ENCODE measurements around the gene ADO.
"Not testable (repeated sequence)": the region's sequence is repeated elsewhere in the genome, so short reads cannot be mapped to it uniquely, and the experiment has no call there.

Gene ADO

DNA sequence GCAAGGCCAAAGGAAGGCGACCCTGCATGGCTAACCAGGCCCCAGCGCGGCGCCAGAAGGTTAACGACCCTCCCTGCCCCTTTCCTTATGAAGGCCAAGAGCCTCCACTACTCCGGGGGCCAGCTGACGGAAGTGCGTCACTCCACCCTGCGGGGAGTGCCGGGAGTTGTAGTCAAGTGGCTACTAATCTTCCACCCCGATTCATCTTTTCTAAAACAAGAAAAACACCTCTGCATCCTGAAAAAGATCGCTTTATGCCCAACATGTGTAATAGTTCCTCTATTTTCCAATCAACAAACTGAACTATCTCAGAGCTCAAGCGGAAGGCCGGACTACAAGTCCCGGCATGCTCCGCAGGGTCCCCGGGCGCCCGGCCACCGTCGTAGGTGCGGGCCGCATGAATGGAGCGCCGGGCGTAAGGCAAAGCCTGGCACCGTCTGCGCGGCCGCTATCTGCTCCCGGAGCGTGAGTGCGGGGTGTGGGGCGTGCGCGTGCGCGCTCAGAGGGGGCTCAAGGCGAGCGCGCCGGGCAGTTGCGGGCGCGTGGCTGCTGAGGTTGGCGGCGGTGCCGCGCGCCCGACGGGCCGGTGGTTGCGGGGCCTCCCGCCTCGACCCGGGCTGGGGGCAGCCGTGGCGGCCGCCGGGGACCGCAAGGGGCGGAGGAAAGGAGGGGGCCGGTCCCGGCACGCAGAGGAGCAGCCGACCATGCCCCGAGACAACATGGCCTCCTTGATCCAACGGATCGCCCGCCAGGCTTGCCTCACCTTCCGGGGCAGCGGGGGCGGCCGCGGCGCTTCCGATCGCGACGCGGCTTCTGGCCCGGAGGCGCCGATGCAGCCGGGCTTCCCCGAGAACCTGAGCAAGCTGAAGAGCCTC lies at the start of gene ADO:
Gene ADO, plus strand, starts transcription at position 365 of the 875 bp plus-strand sequence. Its CDS starts 340 bp downstream, at position 705.
- DNase-seq (ENCODE audit: low spot score): peak; percentile 85

DNA sequence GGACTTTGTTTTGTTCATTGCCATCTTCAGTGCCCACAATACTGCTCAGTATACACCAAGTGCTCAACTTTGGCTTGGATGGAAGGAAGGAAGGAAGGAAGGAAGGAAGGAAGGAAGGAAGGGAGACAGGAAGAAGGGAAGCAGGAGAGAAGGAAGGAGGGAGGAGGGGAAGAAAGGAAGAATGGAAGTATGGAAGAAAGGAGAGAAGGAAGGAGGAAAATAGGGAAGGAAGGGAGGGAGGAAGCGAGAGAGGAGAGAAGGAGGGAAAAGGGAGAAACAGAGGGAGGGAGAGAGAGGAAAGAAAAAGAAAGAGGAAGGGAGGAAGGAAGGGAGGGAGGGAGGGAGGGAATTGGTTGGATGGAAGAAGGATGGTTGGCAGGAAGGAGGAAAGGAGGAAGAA lies 49.6 kb upstream of the ADO start:
- no peak for DNase-seq (ENCODE audit: low spot score)

DNA sequence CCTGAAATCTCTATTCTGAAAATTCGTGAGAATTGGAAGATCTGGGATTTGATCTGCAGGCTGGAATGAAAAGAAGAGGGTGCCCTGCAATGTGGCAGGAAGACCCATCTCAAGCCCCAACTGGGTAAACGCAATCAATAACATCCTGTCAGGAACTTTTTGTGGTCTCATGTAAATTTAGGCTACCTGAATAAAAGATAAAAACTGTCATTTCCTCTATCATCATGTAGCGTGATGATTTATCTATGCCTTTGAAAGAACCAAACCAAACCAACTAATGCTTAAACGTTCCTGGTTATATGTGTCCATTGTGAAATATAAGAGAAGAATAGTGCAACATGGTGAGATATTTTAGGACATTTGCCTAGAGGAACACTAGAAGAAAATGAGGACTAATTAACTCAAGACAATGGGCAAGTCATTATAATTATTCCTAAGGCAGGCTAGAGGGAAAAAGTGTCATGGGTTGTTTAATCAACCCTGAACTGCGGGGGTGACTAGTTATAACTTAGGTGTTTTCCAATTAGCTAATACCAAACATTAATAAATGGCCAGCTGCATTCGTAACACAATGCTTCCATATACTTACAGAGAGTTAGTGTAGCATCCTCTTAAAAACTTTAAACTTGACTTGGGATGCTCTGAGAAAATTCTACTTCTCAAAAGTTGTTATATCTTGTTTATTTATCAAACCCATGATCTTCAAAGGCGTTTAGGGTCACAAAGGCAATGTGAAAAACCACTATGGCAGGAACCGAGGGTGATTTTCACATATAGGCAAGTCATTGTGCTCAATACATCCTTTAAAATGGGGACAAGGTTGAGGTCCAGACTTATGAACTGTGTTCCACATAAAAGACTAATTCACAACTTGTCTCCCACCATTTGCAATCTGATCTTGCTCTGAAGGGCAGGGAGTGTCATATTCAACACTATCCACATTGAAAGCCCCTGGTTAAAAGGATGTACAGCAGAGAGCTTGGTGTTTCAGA lies 48.6 kb upstream of the ADO start:
- DNase-seq (ENCODE audit: low spot score): no peak

DNA sequence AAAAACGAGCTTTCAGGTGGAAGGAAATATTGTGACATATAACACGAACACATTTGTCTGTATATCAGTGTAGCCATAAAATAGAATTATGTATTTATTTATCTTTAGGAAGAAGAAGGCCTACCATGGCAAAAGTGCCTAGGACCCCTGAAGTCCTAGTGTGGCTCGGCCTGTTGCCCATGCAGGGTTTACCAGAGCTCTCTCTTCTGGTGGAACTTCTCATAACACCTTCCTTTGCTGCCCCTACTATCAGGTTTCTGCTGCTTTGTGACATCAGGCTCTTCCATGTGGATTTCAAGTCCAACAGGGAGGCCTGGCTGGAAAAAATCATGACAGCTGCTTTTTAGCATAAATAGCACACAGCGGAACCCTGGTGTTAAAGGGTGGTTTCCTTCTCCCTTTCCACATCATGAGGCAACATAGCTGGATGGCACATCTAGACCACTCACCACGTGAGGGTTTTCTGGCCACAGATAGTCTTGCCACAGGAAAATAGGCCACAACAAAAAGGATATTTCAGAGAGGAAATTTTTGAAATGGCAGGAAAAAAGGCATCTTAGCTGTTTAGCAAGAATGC lies 44.8 kb upstream of the ADO start:
- DNase-seq (ENCODE audit: low spot score): no peak

DNA sequence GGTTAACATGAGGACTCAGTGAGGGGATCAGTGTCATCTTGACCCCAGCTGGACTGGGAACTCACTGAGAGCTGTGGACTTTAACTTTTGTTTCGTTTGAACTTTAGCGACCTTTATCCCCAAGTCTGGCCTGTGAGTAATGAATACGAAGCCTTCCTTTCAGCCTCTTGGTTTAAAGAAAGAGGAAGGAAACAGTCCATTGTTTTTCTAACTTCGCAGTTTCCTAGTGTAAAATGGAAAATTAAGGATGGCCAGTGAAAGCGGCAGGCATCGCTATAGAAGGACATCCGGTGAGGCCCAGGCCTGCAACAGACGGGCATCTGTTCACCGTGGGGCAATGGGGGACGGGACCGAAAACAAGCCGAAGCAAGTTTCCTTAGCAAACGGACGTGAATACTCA lies 44.1 kb upstream of the ADO start:
- DNase-seq (ENCODE audit: low spot score): no peak

DNA sequence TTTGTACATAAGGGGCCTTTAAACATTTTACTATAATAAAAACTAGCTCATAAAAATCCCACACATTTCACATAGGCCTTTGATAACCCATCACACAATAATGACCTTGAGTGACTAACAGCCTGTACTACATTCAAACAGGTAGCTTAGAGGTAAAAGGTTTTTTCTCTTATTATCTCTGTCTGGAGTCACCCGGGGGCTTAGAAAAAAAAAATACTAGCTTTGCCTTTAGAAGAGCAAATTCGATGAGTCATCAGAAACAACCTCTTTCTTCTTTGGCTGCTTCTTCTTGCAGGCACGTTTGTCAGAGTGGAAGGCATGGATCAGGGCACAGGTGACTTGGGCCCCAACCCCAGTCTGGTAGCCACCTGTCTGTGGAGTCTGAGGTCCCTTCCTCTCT lies 43.4 kb upstream of the ADO start:
- no peak for DNase-seq (ENCODE audit: low spot score)

DNA sequence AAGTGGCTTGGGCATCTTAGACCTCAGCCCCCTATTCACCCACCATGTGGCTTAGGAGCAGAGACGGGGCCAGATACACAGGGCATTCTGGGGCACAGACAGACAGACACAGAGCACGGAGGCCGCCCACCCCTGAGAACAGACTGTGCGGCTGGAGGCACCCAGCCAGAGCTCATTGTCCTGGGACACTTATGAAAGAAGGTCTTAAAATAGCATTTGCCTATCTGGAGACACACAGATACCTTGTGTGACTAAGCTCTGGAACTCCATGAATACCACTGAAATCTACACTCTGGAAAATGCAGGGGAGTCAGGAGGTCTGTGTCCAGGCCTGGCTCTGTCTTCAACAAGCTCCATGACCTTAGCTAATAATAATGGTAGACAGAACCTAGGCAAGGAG lies 41.4 kb upstream of the ADO start:
- DNase-seq (ENCODE audit: low spot score): no peak

DNA sequence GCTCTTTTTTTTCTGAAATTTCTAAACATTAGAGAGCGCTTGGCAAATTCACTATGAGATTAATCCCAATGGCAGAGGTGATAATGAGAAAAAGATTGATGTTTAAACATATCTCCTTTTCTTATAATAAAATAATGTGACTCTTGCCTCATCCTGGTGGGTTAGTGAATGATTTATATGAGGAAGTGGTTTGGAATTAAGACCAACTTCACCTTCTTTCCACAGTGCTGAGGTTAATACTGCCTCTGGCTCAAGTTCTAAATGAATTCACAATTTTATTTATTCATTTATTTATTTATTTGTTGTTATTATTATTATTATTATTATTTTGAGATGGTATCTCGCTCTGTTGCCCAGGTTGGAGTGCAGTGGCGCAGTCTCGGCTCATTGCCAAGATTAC lies 40.5 kb upstream of the ADO start:
- DNase-seq (ENCODE audit: low spot score): no peak

DNA sequence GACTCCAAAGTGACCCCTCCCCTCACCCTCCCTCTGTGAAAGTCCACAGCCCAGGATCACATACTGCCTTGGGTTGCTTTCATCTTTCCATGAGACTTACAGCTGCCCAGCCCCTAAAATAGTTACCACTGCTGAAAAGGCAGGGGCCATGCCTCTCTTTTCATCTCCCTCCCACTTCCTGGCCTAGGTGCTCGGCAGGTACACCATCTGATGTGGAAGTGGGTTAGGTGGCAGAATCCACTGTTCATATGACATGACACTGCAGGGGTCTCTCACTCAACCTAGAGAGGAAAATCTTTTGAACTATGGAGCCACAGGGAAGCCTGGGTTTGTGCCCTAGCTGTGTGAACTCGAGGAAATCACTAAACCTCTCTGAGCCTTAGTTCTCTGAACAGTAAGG lies 38.8 kb upstream of the ADO start:
- no peak for DNase-seq (ENCODE audit: low spot score)

DNA sequence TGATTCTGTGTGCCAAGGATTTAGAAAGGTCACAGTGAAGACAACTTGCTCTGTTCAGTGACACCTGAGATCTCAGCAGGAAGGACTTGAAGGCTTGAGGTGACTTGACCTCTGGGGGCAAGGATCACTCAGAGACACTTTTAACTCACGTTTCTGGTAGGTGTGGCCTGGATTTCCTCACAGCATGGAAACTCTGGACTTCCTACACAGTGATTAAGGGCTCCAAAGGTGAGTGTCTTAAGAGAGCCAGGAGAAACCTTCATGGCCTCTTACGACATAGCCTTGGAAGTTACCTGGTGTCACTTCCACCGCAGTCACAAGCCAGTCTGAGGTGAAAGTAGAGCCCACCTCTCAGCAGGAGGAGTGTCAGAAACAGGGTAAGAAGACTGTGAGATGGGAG lies 38.1 kb upstream of the ADO start:
- no peak for DNase-seq (ENCODE audit: low spot score)

DNA sequence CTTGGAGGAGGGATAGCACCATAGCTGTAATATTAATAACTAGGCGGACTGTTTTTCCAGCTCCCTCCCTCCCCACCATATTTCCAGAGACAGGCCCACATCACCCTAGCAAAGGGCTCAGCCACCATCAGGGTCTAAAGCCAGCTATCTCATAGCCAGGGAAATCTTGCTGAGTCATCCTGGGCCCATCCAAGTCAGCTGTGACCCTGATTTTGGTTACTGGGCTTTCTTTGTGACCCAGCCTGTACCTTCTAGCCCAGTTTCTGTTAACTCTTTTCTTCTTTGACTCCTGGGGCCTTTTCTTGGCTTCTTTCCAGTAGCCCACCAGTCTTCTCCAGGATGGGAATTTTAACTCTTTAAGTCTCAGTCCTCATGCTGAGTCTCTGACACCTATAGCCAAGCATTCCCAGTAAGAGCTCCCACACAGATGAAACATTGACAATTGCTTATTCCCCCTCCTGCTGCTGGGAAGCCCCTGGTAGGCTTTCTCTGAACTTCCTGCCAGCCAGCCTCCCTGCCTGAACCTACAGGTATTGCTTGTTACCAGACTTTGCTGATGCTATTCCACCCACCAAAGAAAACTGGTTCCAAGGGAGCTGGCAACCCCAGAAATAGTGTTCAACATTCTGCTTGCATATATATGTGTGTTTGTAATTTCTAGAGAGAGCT lies 34.8 kb upstream of the ADO start:
- no peak for DNase-seq (ENCODE audit: low spot score)

DNA sequence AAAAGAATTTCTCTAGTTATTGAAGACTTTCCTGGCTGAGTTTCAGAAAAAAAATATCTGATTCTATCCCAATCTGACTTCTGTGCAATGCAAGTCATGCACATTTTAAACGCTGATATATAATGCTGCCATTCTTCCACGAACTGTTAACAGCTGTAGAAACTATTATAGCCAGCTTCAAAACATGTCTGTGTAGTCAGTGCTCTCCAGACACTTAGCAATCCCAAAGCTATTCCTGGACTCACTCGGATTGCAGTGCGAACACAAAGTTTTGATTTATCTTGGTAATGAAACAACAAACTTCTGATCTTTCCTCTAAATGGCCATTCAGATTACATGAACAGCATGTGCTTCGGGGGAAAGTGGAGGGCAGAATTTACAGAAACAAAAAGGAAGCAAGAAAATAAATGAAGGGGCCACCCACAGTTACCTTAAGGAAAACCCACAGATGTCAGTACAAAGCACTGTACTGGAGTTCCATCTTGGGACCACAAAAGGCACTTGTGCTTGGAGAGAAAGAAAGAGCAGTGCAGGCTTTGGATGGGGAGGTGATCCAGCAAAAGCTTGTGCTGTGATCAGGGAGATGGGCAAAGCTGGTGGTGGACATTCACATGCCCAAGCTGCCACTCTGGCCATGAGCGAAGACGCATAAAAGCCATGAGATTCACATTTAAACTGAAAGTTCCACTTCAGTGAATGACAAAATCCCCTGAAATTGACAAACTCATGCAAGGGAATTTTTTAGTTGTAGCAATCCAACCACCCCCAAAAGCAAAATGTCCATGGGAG lies 32.1 kb upstream of the ADO start:
- no peak for DNase-seq (ENCODE audit: low spot score)

DNA sequence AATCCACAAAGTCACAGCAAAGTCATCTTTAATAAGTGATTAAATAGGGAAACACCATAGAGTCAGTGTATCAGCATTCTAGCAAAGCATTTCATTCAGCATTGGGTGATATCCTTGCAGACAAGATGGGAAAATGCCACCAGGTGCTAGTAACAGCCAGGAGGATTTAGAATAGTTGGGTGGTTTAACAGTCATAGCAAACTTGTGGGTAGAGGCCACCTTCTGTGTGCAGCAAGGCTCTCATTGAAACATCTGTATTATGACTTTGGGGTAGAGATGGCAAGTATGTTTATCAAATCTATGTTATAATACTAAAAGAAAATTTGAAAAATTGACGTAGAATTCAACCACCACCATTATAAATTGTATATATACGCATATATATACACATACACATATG lies 26.4 kb upstream of the ADO start:
- peak; percentile 38 for DNase-seq (ENCODE audit: low spot score)

DNA sequence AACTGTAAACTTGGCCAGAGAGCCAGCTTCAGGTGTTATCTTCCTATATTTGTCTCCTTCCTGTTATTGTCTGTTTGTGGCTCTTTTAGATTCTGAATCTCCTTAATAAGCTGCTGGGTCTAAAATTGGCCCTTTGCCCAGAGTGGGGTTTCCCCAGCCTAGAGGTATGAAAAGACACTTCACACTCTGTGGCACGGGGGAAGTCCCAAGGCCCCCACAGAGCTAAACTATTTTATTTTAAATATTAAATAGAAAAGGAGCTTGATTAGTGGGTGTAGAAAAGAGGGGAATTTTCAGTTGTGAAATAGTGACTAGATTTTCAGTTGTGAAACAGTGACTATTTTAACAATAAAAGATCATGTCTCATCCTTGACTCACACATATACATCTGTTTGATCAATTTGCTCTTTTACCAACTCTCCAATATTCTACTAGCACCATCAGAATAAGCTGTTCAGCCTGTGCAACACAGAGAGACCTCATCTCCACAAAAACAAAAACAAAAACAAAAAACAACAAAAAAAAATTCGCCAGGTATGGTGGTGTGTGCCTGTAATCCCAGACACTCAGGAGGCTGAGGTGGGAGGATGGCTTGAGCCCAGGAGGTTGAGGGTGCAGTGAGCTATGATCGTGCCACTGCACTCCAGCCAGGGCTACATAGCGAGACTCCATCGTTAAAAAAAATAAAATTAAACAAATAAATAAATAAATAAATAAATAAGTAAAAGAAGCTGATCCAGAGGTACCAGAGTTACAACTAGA lies 24.9 kb upstream of the ADO start:
- DNase-seq (ENCODE audit: low spot score): peak; percentile 90

DNA sequence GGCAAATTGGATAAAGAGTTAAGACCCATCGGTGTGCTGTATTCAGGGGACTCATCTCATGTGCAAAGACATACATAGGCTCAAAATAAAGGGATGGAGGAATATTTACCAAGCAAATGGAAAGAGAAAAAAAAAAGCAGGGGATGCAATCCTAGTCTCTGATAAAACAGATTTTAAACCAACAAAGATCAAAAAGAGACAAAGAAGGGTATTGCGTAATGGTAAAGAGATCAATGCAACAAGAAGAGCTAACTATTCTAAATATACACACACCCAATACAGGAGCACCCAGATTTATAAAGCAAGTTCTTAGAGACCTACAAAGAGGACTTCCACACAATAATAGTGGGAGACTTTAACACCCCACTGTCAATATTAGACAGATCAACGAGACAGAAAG lies 20.0 kb upstream of the ADO start:
- DNase-seq (ENCODE audit: low spot score): not testable (repeated sequence)

DNA sequence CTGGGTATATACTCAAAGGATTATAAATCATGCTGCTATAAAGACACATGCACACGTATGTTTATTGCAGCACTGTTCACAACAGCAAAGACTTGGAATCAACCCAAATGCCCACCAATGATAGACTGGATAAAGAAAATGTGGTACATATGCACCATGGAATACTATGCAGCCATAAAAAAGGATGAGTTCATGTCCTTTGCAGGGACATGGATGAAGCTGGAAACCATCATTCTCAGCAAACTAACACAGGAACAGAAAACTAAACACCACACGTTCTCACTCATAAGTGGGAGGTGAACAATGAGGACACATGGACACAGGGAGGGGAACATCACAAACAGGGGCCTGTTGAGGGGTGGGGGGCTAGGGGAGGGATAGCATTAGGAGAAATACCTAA lies 16.2 kb upstream of the ADO start:
- not testable (repeated sequence) for DNase-seq (ENCODE audit: low spot score)

DNA sequence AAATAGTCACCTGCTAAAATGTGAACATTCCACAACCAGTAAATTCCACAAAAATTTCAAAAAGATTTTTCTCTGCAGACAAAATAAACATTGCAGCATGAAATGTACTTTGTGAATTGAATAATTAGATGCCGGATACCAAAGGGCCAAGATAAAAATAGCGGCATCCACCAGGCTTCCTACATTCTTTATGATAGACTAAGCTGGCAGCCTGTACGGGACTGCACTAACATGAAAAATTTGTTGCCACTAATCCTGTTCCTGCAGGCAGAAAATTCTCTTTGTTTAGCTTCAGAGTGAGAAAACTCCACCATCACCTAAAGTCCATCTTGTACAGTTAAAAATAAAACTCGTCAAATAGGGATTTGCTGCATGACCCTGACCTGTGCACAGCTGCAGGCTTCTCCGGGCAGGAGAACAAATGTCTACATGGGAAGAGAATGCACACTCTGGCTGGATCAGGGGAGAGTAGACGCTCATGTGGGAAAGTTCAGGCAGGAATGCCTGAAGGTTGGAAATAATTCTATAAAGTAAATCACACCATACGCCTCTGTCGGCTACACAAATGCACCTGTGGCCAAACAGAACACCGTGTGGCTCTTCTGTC lies 15.6 kb upstream of the ADO start:
- no peak for DNase-seq (ENCODE audit: low spot score)

DNA sequence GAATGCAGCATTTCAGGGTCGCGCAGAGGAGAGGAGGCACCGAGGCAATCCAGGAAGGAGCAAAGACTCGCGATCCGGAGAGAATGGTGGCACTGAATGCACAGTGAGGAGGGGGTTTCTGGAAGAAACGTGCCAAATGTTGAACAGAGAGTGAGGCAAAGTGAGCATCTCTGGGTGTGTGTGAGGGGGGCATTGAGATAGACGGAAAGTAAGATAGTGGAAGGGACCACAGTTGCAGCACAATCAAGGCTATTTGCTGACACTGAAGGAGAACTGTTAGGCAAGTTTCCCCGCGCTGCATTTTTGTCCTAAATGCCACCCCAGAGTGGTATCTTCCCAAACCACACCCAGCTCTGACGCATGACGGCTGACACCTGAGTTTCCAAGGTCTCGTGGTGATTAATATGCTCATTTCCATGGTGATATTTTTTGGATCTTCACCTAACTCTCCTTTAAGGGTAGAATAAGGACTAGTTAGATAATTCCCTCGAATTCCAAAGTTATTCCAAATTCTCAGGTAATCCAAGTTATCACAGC lies 14.4 kb upstream of the ADO start:
- no peak for DNase-seq (ENCODE audit: low spot score)

DNA sequence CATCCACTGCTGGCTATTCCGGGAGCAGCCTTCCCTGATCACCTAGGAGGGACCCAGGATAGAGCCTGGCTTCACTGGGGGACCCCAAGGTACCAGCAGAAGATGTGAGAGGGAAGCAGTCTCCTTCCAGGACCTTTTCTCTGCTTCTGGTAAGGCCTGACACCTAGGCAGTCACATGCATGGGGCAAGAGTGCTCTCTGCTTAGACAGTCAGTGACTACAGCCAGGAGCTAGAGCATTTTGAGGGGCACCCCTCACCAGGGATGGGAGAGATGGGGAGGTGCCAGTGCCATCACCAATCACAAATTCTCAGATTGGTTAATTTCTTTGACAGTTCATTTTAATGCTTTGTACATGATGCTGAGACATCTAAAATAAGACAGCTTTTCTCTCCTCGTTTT lies 13.9 kb upstream of the ADO start:
- no peak for DNase-seq (ENCODE audit: low spot score)

DNA sequence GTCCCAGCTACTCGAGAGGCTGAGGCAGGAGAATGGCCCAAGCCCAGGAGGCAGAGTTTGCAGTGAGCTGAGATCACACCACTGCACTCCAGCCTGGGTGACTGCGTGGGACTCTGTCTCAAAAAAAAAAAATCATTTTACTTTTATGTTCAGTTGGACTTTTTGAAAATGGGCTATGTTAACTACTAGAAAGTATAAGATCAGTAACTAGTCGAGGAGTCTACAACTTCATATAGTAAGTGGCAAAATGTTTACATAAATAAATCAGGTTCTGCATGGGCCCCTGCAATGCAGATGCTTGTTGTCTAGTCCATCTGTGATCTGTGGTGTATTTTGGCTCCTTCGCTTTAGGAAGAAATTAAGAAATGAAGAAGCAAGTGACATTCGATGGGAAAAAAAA lies 12.3 kb upstream of the ADO start:
- no peak for DNase-seq (ENCODE audit: low spot score)

All from kidney tubule cell (primary cell).